AG04449 (cell line): ENCODE measurements around the gene BOLA3.

Experiments used
- CTCF ChIA-PET: fragments of 350-600 bp; formaldehyde crosslinking; extraction: SDS; loops from one replicate; lab custom pipeline; 2021; ENCODE audit warnings: antibody characterized with exemption; lab: Yijun Ruan, JAX
- POLR2A ChIA-PET: fragments of 400-600, 350-600 bp; formaldehyde crosslinking; extraction: SDS; loops from one replicate; lab custom pipeline; 2020; ENCODE audit warnings: antibody characterized with exemption, inconsistent platforms; lab: Yijun Ruan, JAX
- DNase-seq: peaks from one replicate; pipeline ENCODE4 v3.0.0-alpha.2; 2010; ENCODE audit warnings: low read depth, low spot score
- H3K4me3 ChIP-seq: 2 replicates; pipeline ENCODE4 v1.5.1; 2011; ENCODE audit warnings: low read depth, mild to moderate bottlenecking, control low read depth, low read length
- TF ChIP-seq, protein P1 (sequence below): IDR thresholded peaks from one replicate; pipeline ENCODE4 v1.5.1; 2011; ENCODE audit warnings: mild to moderate bottlenecking, moderate library complexity, low read length, control low read depth, inconsistent platforms; ENCODE audit not compliant: insufficient read depth; ENCODE audit errors: missing control alignments

The BOLA3 gene

DNA sequence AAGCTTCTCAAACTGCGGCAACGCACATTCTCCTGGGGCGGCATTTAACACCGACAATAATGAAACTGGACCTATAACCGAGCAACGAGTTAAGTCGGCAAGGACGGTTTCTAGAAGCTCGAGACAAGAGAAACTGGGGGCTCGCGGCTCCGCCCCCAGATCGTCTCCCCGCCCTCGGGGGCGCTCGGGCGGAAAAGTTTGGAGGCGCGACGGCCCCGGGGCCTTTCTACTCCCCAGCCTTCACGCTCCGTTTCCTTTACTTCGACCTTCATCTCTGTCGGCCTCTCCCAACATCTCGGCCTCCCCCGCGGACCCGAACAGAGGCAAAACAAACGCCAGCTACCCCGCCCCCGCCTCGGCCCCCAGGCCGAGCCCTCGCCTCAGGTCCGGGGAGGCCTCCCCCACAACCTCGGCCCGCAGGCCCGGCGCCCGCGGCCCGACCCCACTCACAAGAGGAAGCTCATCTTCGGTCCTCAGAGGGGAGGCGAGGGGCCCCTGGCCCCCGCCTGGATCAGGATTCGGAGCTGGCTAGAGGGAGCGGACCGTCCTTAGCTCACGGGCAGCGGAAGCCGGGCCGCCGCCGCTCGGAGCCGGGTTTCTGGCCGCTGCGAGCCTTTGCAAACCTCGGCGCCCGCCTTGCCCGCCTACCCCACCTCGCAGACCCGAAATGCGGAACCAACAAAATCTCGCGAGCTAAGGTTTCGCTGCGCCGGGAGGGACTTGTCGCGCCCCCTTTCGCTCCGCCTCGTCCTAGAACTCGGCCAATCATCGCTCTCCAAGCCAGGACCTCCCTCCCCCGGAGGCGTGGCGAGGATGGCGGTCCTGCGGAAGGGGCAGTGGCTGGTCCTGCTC lies 30.7 kb upstream of the BOLA3 start, which contains the start of gene MOB1A:
Gene MOB1A, minus strand, starts transcription at position 669 of the 852 bp plus-strand sequence. Its CDS starts 205 bp downstream, at position 464.
- ChIA-PET CTCF (interaction anchor here (0.7 to 6.3 kb wide), 11 partner anchors 10 to 354 kb away, joined by 3 to 31 read pairs (median 5); partner anchors contain the start of genes BOLA3 and MTHFD2), POLR2A (interaction anchor here (0.7 to 1.9 kb wide), 10 partner anchors 10 to 944 kb away, joined by 3 to 29 read pairs (median 4); partner anchors contain the start of genes BOLA3, CCT7 and MTHFD2)
- TF ChIP-seq, protein P1, sequence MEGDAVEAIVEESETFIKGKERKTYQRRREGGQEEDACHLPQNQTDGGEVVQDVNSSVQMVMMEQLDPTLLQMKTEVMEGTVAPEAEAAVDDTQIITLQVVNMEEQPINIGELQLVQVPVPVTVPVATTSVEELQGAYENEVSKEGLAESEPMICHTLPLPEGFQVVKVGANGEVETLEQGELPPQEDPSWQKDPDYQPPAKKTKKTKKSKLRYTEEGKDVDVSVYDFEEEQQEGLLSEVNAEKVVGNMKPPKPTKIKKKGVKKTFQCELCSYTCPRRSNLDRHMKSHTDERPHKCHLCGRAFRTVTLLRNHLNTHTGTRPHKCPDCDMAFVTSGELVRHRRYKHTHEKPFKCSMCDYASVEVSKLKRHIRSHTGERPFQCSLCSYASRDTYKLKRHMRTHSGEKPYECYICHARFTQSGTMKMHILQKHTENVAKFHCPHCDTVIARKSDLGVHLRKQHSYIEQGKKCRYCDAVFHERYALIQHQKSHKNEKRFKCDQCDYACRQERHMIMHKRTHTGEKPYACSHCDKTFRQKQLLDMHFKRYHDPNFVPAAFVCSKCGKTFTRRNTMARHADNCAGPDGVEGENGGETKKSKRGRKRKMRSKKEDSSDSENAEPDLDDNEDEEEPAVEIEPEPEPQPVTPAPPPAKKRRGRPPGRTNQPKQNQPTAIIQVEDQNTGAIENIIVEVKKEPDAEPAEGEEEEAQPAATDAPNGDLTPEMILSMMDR = no peak
- peak within 1 kb of the TSS; percentile 77 for H3K4me3 ChIP-seq
- peak; percentile 85 for DNase-seq

DNA sequence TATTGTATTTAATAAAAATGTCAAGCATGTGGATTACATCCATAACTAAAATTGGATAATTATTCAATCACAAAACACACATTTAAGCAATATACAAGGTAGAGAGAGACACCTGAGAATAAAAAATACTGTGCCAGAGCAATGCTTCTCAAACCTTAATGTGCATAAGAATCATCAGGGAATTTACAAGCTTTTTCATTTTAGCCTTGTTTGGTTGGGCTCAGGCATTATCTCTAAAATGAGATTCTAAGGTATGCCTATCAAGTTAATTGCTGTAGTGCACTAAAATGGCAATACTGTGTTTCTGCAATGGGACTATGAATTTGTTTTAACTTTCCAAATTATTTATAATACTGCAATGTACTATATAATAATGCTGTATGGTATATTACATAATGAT lies 30.0 kb upstream of the BOLA3 start:
- ChIA-PET POLR2A (interaction anchor here (0.7 to 1.9 kb wide), 6 partner anchors 10 to 27 kb away, joined by 3 to 29 read pairs (median 4); partner anchors contain the start of gene MTHFD2), CTCF (interaction anchor here (0.6 to 6.3 kb wide), 8 partner anchors 21 to 353 kb away, joined by 3 to 31 read pairs (median 4); partner anchors contain the start of genes BOLA3 and MTHFD2)
- peak overlapping the region; percentile 77 for H3K4me3 ChIP-seq
- TF ChIP-seq, protein P1 = no peak
- no peak for DNase-seq

DNA sequence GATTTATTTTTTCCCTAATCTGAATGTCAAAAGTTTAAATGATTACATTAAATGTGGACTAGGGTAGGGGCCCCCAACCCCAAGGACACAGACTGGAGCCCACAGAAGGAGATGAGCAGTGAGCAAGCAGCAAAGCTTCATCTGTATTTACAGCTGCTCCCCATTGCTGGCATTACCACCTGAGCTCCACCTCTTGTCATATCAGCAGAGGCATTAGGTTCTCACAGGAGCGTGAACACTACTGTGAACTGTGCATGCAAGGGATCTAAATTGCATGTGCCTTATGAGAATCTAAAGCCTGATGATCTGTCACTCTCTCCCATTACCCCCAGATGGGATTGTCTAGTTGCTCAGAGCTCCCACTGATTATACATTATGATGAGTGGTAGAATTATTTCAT lies 27.2 kb upstream of the BOLA3 start:
- H3K4me3 ChIP-seq = no peak overlapping the region
- ChIA-PET POLR2A (no interaction called here), CTCF (interaction anchor here (1.5 kb wide), 1 partner anchor 351 kb away, joined by 3 read pairs; no protein-coding TSS in a partner anchor)
- DNase-seq = no peak
- TF ChIP-seq, protein P1 = no peak

DNA sequence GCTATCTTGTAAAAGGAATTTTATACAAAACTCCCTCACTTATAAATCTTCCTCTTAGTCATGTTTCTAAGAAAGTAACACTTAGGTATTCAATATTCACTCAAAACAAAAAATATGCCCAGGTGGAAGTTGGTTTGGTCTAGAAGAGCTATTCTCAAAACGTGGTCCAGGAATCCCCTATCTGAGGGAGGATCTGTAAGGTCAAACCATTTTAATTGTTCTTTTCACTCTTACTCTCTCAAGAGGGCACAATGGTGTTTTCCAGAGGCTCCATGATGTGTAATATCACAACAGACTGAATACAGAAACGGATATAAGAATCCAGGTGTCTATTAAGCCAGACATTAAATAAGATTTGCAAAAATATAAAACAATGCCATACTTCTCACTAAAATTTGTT lies 21.0 kb upstream of the BOLA3 start:
- no peak for DNase-seq
- TF ChIP-seq, protein P1 = no peak
- POLR2A ChIA-PET = interaction anchor here (0.9 kb wide), 1 partner anchor 14 kb away, joined by 7 read pairs; no protein-coding TSS in a partner anchor
- no peak overlapping the region for H3K4me3 ChIP-seq
- CTCF ChIA-PET = interaction anchor here (1.1 to 3.4 kb wide), 4 partner anchors 10 to 22 kb away, joined by 3 to 17 read pairs (median 4); partner anchors contain the start of gene MOB1A

DNA sequence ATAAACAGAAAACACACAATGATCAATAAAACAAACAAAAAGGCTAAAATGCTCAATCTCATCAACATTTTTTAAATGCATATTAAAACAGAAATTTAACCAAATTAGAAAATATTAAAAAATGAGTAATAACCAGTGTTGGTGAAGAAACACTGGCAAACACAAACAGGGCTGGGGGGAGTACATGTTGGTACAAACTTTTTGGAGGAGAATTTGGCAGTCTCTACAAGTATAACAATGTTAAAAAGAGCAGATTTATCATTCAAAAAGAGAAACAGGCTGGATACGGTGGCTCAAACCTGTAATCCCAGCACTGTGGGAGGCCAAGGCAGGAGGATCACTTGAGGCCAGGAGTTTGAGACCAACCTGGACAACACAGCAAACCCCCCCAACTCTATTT lies 17.0 kb upstream of the BOLA3 start:
- no peak overlapping the region for H3K4me3 ChIP-seq
- ChIA-PET POLR2A (no interaction called here), CTCF (no interaction called here)
- DNase-seq = no peak
- TF ChIP-seq, protein P1 = no peak

DNA sequence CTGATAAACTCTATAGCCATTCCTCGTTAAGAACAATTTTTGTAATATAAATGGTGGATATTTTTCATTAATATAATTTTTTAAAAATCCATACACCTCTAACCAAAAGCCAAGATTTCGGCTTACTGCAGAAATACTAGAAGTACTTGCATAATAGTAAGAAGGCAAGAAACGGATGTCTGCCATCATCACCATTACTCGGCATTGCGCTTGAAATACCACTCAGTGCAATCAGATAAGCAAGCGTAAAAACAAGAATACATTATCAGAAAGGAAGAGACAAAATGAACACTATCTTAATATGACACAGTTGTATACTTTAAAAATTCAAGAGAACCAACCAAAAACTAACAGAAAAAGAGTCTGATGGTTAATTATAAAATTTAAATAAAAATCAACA lies 15.2 kb upstream of the BOLA3 start:
- TF ChIP-seq, protein P1 = no peak
- ChIA-PET POLR2A (no interaction called here), CTCF (interaction anchor here (1.0 kb wide), 1 partner anchor 15 kb away, joined by 3 read pairs; the partner anchor contains the start of gene BOLA3)
- H3K4me3 ChIP-seq = no peak overlapping the region
- DNase-seq = no peak
